Measurements from ENCODE around the gene FBXW8.

The FBXW8 gene

GRCh38 chr12:117037289-117038022 is 126.7 kb downstream of the FBXW8 start:
- DNase-seq (ENCODE audit: low read depth), result no peak

GRCh38 chr12:117038023-117038680 is 127.4 kb downstream of the FBXW8 start:
- no peak for DNase-seq (ENCODE audit: low read depth)

DNA sequence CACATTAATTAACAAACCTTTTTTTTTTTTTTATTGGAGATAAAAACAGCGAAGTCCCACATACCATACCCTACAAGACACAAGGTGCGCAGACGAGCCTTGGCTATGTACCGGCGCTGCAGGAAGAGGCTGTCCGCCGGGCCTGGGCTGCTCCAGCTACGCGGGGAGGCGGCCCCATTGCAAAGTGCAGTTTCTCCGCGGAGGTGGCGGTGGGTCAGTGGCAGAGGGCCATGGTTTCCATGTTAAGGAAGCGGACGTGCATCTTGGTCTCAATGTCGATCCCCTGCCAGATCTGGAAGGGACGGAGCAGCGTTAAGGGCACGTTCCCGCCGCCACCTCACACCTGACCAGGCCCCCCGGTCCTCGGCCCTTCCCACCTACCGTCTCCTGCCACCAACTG is 128.2 kb downstream of the FBXW8 start:
- no peak for DNase-seq (ENCODE audit: low read depth)

DNA sequence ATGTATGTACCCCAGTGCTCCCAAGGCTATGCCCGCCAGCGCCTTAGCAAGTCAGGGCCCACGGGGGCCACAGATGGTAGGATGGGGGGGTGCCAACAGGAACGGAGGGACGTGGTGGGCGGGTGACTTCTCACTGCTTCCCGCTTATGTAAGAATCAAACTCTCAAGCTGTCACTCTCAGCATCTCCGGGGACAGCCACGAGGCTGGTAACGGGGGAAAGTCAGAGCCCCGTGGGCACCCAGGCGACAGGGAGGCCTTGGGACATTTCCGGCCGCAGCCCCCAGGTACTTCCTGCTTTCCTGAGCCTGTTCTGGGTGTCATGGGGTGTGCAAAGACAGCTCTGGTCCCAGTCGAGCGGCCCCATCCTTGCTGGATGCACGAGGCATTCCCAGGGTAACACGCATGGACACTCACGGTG is 129.2 kb downstream of the FBXW8 start:
- DNase-seq (ENCODE audit: low read depth), result no peak

GRCh38 chr12:117040496-117040895 is 129.7 kb downstream of the FBXW8 start:
- no peak for DNase-seq (ENCODE audit: low read depth)

DNA sequence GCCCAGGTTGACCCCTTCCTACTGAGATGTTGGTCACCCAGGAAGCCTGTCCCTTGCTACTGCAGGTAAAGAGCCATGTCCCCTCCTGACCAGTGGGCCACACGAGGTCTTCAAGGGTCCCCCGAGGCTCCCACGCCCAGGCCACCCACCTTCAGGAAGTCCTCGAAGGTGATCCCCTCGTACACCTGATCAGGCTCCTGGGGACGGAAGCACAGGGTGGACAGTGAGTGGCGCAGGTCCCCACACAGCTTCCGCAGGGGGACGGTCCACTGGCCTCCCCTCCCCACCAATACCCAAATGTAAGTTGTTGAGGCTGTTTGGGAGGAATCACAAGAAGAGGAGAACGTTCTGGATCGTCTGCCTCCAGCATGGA is 131.0 kb downstream of the FBXW8 start:
- DNase-seq (ENCODE audit: low read depth), result no peak

DNA sequence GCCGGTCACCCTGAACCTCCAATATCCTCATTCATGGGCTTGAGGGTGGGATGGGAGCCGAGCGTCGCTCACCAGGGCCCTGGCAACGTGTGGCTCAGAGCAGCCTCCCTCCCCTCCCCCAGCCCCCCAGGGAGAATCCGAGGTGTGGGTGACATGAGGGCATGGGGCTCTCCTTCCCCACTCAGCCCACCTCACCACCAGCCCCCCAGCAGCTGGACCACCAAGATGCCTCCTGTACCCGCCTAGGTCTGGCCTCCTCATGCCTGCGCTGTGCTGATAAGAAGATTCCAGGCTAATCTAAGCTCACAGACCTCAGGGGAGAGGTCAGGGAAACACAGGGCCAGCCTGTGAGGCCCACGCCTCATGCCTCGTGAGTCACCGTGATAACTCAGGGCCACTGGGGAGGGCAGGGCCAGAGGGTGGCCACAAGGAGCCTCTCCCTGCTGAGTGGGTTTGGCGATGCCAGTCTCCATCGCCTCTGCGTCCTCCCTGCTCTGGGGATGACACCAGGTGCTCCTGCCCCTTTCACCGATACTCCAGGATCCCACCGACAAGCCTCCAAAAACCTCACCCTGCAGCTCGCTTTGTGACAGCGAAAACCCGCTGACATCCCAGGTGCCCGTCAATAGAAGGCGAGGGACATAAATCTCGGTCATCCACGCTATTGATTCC is 131.6 kb downstream of the FBXW8 start:
- no peak for DNase-seq (ENCODE audit: low read depth)

DNA sequence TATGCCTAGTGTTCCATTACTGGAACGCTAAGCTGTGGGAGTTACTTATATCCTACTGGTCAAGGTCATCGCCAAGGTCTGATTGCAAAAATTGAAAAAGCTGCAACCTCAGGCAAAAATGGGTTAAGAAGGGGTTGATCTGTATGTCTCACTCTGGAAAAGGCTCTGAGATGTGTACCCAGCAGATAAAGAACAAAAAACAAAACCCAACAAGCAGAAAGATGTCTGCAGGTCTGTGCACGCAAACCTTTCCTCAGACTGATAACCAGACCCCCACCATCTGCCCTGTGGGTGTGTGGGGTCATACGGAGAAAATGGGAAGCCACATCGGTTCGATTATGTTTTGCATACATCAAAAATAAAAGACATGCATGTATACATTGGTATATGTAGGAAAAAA is 132.1 kb downstream of the FBXW8 start:
- no peak for DNase-seq (ENCODE audit: low read depth)

DNA sequence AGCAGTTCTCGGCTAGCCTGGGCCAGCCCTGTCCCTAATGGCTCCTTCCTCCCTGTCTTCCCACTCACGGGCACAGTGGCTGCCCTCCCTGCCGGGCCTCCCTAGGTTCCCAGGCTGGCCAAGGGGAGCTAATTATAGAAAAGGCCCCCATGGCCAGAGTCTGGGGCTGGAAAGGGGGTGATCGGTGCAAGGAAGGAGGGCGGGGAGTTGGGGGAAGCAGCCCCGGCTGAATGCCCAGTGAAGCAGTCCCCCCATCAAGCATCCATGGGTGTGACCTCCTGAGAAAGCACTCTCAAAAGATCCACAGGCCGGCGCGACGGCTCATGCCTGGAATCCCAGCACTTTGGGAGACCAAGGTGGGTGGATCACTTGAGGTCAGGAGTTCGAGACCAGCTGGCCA is 133.6 kb downstream of the FBXW8 start:
- DNase-seq (ENCODE audit: low read depth), result no peak

DNA sequence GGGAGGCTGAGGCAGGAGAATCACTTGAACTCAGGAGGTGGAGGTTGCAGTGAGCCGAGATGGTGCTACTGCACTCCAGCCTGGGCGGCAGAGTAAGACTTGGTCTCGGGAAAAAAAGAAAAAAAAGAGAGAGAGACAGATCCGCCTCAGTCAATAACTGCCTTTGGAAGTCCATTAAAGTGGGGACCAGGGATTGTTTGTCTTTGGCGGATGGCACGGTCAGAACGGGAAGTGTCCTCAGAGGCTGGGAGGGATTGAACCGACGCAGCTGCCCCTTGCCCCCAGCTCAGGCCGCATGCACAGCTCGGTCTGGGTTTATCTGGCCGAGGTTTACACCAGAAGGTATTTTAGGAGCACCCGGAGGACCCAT is 134.0 kb downstream of the FBXW8 start:
- DNase-seq (ENCODE audit: low read depth), result no peak

DNA sequence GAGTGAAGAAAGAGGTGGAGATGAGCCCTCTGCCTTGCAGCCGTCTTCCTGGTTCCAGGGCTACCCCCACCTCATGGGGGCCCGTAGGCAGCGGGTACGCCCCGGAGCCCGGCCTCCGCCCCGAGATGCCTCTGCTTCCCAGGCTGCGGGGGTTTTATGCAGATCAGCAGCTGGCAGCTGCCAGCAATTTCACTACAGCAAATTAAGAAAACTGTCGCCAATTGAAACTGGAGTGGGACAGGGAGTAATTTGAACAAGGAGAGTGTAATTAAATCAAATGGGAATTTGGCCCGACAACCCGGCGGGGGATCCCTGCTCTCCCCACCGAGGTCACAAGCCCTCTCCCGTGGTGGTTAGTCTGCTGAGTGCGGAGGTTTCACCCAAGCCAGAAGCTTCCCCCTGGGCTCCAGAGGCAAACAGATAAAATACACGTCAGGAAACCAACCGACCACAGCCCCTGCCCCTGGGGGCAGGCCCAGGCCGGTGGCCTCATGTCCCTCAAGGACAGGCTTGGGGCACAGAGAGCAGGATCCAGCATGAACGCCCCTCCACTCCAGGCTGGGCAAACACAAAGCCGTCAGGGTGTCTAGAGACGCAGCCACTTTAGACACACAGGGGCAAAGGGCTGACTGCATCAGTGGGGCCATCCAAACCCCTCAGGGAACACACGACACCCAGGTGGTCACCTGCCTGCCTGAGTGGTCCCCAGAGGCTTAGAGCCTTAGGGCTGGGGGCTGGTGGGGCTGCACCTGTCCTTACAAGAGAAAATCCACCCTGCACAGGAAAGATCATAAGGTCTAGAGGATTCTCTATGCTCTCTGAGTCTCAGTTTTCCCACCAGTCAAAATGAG is 134.6 kb downstream of the FBXW8 start:
- no peak for DNase-seq (ENCODE audit: low read depth)

DNA sequence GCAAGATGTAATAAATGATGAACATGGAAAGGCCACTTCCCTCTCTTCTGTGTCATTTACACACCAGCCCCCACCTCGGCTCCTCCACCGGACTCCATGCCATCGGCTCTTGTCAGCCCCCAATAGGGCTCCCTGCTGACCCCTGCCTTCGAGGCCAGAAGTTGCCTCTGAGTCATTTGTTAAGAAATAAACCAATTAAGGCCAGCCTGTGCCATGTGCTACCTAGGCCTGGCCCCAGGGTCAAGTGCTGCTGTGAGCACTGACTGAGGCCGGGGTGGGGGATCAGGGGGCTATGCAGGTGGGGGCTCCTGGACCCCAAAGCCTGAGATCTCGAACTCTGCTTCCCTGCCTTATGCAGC is 135.2 kb downstream of the FBXW8 start:
- DNase-seq (ENCODE audit: low read depth), result no peak

DNA sequence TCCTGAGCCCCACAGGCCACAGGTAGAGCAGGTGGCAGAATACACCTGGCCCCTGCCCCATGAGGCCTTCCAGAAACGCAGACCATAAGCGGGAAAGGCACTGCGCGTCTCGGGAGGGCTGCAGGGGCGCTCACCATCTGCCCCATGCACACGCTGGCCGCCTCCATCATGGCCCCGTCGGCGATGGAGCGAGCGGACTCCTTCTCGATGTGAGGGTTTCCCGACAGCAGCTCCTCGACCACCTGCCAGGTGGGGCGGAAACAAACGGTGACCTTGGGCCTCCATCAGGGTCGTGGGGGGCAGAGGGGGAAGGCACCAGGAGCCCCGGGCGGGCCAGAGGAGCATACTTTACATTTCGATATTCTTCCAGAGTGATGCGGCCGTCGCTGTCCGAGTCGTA is 135.7 kb downstream of the FBXW8 start:
- DNase-seq (ENCODE audit: low read depth), result no peak

- no peak for DNase-seq (ENCODE audit: low read depth)
Observed at GRCh38 chr12:117046861-117047530, 136.2 kb downstream of the FBXW8 start.

DNA sequence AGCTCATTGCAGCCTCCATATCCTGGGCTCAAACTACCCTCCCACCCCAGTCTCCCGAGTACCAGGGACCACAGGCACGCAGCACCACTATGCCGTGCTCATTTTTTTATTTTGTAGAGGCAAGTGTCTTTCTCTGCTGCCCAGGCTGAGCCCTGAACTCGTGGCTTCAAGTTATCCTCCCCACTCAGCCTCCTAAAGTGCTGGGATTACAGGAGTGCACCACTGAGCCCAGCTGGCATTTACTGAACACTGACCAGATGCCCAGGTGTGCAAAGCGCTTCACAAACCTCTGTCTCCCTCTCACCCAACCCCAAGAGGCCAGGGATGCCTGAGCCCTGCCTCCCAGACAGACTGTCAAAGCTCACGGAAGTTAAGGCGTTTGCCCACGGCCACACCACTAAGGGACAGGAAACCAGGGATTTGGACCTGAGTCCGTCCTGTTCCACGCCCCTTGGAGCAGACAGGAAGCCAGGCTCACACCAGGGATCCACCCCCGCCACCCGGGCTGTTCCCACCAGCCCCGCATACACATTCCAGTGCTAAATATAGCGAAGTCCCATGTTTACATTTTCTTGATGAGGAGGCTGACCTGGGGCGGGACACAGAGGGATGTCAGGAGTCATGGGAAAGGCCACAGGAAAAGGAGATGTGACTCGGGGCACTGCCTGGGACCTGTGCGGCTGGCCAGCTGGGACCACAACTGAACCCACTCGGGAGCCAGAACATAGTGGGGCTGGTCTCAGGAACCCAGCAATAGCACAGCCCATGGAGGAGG is 137.2 kb downstream of the FBXW8 start:
- peak; percentile 6 for DNase-seq (ENCODE audit: low read depth)

GRCh38 chr12:117048585-117048904 is 137.8 kb downstream of the FBXW8 start:
- DNase-seq (ENCODE audit: low read depth), result no peak

- DNase-seq (ENCODE audit: low read depth), result no peak
Observed at GRCh38 chr12:117049295-117049694, 138.5 kb downstream of the FBXW8 start.

DNA sequence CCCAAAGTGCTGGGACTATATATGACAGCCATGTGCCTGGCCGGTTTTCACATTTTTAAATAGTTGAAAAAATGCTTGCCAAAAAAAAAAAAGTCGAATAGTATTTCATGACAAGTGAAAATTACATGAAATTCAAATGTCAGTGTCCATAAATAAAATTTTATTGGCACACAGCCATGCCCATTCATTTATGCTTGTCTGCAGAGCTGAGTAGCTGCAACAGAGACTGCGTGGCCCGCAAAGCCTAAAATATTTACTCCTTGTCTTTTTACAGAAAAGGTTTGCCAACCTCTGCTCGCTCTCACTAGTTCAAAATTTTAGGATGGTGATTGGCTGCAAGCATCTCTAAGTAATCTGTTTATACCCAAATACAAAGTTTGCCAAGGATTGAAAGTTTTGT is 139.3 kb downstream of the FBXW8 start:
- DNase-seq (ENCODE audit: low read depth), result no peak

DNA sequence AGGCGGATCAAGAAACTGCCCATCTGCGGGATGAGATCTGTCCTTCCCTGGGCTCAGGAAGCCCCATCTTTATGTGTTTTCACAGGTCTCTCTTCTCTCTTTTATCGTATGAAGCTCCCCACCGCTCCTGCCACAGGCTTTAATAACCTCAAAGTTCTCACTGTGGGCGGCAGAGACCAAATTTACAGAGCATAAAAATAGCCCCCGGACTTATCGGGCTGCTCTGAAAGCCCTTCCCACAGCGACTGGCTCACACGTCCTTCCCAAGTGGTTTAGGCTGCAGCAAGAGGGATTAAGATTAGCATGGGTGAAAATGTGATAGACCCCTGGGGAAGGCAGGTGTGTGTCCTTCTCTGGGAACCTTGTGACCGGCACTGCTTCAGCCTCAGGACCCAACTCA is 140.6 kb downstream of the FBXW8 start:
- no peak for DNase-seq (ENCODE audit: low read depth)

- no peak for DNase-seq (ENCODE audit: low read depth)
Observed at GRCh38 chr12:117052386-117053049, 141.8 kb downstream of the FBXW8 start.

DNA sequence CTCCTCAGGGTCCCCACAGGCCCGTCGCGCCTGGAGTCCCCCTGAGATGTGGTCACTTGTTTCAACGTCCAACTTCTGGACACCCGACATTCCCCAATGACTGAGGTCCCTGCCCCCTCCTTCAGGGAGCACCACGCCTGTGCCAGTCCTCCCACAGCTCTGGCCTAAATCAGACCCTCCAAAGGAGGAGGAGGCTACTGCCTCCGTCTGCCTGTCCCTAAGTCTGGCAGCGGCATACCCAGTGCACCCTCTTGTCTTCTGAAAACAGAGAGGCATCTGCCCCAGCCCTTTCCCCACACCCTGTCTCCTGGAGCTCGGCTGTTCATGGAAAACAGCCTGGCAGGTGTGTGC is 142.3 kb downstream of the FBXW8 start:
- DNase-seq (ENCODE audit: low read depth), result no peak
